Measurements from ENCODE around the gene RNF145.

GRCh38 chr5:159240301-159240870 lies 31.0 kb upstream of the RNF145 start:
- TF ChIP-seq EZH2 (IDR thresholded peaks at IDR 0.05) (no peak), POLR2AphosphoS5 (IDR thresholded peaks at IDR 0.05; ENCODE audit: borderline replicate concordance, low read depth, low read length) (no peak), FOXP2 (optimal IDR thresholded peaks at IDR 0.05; ENCODE audit: control extremely low read depth, extremely low read length, insufficient read depth) (no peak)

Data from SK-N-MC (cell line).